Measurements from ENCODE around the gene PADI2.
A peak's percentile ranks its signal among the peaks of the same experiment; 100 is the strongest.

The PADI2 gene

GRCh38 chr1:17119076-17119772 lies at the start of gene PADI2:
Gene PADI2, minus strand, starts transcription at chr1:17119451. Its CDS starts 80 bp downstream, at chr1:17119371.
- peak; percentile 83 for DNase-seq

GRCh38 chr1:17168091-17168876 lies 49.0 kb upstream of the PADI2 start:
- DNase-seq: no peak

DNA sequence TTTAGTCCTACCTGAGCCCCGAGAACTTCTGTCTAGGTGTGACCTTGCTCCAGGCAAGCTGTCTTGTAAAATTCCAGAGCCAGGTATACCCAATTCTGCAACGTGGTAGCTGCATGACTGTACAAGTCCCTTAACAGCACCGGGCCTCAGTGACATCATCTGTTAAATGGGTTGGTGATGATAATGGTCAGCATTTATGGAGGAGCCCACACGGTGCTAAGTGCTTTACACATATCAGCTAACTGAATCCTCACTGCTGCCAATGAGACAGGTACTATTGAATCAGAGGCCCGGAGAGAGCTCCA lies 48.5 kb upstream of the PADI2 start:
- no peak for DNase-seq

- no peak for DNase-seq
Observed at GRCh38 chr1:17167041-17167785, 48.0 kb upstream of the PADI2 start.

GRCh38 chr1:17165823-17166222 lies 46.6 kb upstream of the PADI2 start:
- no peak for DNase-seq

DNA sequence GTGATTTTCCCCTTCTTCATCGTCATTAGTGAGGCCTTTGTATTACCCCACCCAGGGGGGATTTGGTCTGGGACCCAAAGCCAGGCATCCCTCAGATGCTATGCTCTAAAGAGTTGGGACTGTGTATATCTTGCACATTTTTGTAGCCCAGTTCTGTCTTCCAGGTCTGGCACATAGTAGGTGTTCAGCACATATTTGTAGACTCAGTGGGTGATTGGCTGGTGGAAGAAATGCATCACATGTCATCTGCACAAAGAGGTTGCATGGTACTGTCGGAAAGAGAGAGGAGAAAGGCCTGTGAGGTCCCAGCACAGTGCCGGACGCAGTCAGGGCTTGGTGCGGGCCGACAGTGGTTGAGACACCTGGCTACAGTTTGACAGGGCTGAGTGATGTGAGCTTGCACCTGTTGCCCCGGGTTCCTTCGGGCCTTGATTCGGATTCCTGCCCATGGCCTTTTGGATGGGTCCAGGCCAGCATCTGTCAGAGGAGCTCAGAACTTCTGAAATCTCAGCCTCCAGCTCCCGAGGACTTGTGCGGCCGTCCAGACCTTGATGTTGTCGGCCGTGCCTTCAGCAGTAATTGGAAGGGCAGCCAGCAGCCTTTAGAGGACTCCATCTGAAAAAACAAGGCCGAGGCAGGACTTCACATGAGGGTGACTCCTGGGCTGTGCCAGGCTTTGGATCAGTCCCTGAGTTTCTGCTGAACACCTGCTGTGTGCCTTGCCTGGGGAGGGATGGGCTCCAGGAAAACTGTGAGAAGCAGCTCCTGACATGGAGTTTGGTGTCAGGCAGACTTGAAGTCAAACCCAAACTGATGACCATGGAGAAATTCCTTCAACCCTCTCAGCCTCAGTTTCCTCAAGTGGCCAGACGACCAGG lies 44.8 kb upstream of the PADI2 start:
- DNase-seq: no peak

GRCh38 chr1:17163371-17163770 lies 44.1 kb upstream of the PADI2 start:
- no peak for DNase-seq

DNA sequence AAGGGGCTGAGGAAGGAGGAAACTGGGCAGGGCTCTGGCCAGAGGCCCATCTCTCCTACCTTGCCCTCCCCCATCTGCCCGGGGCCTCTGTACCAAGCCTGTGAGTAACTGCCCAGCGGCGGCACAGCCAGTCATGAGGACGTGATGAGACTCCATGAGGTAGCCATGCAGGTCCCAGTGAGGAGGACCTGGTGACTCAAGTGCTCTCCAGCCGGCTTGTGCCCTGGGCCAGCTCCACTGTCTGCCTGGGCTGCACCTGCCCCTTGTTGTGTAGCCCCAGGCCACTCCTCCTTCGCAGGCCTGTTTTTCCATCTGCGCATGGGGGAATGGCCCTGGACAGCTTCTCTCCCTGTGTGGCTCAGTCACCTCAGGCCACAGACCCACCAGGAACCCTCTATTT lies 43.7 kb upstream of the PADI2 start:
- DNase-seq: no peak

DNA sequence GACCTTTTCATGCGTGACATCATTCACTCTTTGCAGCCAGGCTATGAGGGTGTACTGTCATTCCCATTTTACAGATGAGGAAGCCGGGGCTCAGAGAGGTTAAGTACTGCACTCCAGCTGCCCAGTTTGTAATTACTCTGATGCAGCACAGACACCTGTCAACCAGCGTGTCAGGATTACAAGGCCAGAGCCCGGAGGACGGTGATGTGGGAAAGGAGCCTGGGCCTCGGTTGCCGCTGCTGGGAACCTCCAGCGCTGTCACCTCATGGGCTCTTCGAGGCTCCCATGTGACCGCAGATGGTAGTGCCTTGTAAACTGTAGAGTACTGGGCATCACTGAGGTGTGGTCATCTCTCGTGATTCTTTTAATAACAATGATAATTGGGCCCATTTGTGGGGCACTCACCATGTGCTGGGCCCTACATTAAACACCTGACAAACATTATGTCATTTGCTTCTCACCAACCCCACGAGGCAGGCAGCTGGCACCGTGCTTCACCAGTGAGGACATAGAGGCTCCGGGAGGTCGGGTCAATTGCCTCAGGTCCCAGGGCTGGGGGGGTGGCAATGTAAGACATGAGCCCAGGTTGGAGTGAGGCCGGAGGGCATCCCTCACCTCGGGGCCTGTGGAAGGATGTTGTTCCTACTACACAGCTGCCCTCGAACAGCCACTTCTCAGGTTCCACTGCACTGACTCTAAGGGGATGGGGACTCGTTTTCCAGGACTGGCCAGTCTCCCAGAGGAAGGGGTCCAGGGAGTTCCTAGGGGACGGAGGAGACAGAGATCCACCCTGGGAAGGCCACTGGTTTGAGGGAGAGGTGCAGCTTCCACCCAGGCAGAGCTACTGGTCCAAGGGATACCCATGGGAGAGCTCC lies 42.9 kb upstream of the PADI2 start:
- DNase-seq: no peak

GRCh38 chr1:17161137-17161740 lies 42.0 kb upstream of the PADI2 start:
- DNase-seq: peak; percentile 29

DNA sequence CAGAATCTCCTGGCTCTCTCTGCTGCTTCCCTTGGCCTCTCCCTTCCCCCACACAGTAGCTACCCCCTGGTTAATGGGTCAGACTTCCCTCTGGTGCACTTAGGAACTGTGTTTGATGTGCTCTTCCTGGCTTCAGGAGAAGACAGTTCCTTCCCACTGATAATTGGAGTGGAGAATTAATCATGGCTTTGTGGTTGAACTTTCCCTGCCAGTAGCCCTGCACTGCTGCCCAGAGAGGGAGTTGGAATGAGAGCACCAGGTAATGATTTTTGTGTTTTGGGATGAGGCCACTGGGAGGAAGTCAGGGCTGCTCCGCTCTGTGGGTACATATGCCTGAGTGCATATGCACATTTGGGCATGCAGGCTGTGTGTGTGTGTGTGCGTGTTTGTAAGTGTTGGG lies 39.7 kb upstream of the PADI2 start:
- no peak for DNase-seq

DNA sequence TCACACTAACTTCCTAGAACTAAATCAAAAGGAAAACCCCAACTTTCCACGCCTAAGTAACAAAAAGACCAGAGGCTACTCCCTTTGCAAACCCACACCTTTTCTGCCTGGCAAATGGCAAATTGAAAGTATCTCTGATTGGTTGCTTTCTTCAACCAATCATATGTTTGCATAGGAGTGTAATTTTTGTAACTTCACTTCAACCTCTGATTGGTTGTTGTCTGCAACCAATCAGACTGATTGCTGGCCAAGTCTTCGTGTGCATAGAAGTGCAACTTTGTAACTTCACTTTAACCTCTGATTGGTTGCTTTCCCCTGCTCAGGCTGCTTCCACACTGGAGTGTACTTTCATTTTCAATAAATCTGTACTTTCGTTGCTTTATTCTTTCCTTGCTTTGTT lies 36.9 kb upstream of the PADI2 start:
- DNase-seq: peak; percentile 7

DNA sequence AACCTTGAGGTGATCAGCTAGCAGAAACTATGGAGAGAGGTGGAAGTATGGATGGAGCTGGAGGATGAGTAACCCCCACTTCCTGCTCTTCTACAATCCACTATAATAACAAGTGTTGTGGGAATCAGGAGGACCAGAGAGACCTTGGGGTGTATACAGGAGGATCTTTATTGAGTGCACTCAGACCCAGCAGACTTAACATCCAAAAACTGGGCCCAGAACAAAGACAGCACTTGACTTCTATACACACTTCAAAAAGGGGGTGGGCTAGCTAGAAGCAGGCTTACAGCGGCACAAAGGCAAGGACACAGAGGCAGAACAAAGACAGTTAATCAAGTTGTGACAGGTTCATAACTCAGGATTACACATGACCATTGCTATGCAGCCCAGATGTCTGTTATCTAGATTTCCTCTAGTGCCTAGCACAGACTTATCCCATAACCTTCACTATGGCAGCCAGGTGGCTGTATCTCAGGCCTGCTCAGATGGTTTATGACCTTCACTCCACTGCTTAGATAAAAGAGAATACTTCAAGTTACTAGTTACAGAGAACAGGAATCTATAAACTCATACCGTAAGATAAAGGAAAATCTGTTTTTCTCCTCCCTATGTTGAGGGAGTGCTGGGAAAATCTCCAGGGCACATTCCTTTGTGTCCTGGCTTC lies 36.1 kb upstream of the PADI2 start:
- no peak for DNase-seq

GRCh38 chr1:17149771-17150170 lies 30.5 kb upstream of the PADI2 start:
- no peak for DNase-seq

DNA sequence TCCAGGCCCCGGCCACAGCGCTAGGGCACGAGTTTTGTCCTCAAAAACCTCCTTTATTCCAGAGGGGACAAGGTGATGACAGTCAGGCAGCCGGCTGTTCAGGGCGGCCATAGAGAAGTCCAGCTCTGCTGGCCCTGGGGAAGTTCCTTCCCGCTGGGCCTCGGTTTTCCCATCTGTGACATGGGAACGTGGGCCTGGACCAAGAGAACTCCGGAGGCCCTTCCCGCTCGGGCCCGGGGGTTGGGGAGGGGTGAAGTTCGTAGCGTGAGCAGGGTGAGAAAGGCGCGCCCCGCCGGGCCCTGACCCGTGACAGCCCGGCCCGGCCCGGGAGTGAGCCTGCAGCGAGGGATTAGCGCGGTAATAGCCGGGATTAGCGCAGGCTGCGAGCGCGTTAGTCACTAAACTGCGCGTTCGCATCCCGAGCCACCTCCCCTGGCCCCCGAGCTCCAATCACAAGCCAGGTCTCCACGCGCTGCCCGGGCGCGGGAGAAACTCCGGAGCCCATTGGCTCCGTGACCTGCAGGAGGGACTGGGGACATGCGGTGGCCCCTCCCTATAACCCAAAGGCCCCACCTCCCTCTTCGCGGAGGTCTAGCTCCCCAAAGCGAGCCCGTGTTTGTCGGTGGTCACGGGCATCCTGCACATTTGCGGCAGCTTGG lies 29.8 kb upstream of the PADI2 start:
- DNase-seq: no peak

DNA sequence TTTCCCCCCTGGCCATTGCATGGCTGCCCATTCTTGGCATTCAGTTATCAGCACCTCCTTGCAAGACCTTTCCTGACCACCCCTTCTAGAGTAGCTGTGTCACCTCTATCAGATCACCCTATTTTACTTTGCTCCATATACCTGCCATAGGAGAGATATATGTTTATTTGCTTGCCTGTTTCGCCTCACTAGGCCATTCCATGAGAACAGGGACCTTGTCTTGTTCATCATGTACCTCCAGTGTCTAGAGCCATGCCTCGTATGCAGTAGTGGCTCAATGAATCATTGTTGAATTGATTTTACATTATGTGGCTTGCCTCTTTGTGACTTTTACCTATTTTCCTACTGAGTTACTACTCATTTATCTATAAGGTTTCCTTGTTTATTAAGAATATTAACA lies 26.4 kb upstream of the PADI2 start:
- DNase-seq: no peak

- DNase-seq: no peak
Observed at GRCh38 chr1:17143760-17144159, 24.5 kb upstream of the PADI2 start.

- no peak for DNase-seq
Observed at GRCh38 chr1:17141441-17142197, 22.4 kb upstream of the PADI2 start.

DNA sequence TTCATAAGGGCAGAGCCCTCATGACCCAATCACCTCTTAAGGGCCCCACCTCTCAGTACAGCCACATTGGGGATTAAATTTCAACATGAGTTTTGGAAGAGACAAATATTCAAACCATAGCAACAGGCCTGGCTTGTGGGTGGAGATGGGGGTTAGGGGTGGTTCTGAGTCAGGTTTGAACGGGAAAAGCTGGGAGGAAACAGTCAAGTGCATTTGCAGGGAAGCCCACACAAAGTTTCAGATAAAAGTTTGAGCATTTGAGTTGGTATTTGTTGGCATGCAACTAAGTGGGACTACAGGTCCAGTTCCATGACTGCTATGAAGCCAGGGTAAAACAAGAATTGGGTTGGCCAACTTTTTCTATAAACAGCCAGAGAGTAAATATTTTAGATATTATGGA lies 21.0 kb upstream of the PADI2 start:
- no peak for DNase-seq

- no peak for DNase-seq
Observed at GRCh38 chr1:17139637-17140036, 20.4 kb upstream of the PADI2 start.
